ENCODE data around the gene GALNTL6.

GRCh38 chr4:172157946-172158345 is 344.7 kb downstream of the GALNTL6 start:
- no peak for TF ChIP-seq EZH2 (IDR thresholded peaks at IDR 0.05; ENCODE audit: insufficient read depth, poor library complexity, severe bottlenecking)
- TF ChIP-seq EZH2phosphoT487 (IDR thresholded peaks at IDR 0.05; ENCODE audit: insufficient read depth, low read depth) = no peak
